H9 (cell line): ENCODE data around the gene METAP2. TPM values are rescaled to one million over a fixed set of nuclear protein-coding genes. Genes with fewer than 3 reads are reported as not detected.
A peak's percentile ranks its signal among the peaks of the same experiment; 100 is the strongest.

Experiments used
- DNase-seq: peaks from one replicate; pipeline ENCODE4 v3.0.0-alpha.2; 2017
- H2AFZ ChIP-seq: one replicate; pipeline ENCODE4 v1.6.1; 2013; ENCODE audit warnings: mild to moderate bottlenecking, low read length, control low read depth, moderate library complexity
- H2AK5ac ChIP-seq: 2 replicates; pipeline ENCODE4 v1.6.1; 2013; ENCODE audit warnings: low read length, control low read depth, mixed read lengths; ENCODE audit not compliant: insufficient read length
- H2BK120ac ChIP-seq: one replicate; pipeline ENCODE4 v1.6.1; 2013; ENCODE audit warnings: low read depth, mild to moderate bottlenecking, low read length, control low read depth, inconsistent platforms; ENCODE audit not compliant: poor library complexity, severe bottlenecking
- H2BK12ac ChIP-seq: 2 replicates; pipeline ENCODE4 v1.6.1; 2013; ENCODE audit warnings: low read length, control low read depth, mixed read lengths, low read depth; ENCODE audit not compliant: insufficient read length
- H2BK15ac ChIP-seq: 2 replicates; pipeline ENCODE4 v1.6.1; 2013; ENCODE audit warnings: low read depth, low read length, control low read depth
- H2BK20ac ChIP-seq: one replicate; pipeline ENCODE4 v1.6.1; 2013; ENCODE audit warnings: low read depth, mild to moderate bottlenecking, low read length, control low read depth, inconsistent platforms; ENCODE audit not compliant: poor library complexity, severe bottlenecking
- H2BK5ac ChIP-seq: 2 replicates; pipeline ENCODE4 v1.6.1; 2013; ENCODE audit warnings: low read length, control low read depth, mixed read lengths; ENCODE audit not compliant: insufficient read length
- H3K14ac ChIP-seq: 2 replicates; pipeline ENCODE4 v1.6.1; 2013; ENCODE audit warnings: low read length, control low read depth; ENCODE audit not compliant: insufficient read depth
- H3K18ac ChIP-seq: 2 replicates; pipeline ENCODE4 v1.6.1; 2013; ENCODE audit warnings: low read depth, mild to moderate bottlenecking, mixed read lengths, low read length, control low read depth; ENCODE audit not compliant: insufficient read length
- H3K23ac ChIP-seq: 2 replicates; pipeline ENCODE4 v1.6.1; 2013; ENCODE audit warnings: low read length, control low read depth, mixed read lengths, low read depth; ENCODE audit not compliant: insufficient read length
- H3K23me2 ChIP-seq: 2 replicates; pipeline ENCODE4 v1.6.1; 2013; ENCODE audit warnings: low read depth, mild to moderate bottlenecking, mixed read lengths, low read length, control low read depth; ENCODE audit not compliant: insufficient read length, poor library complexity, severe bottlenecking
- H3K27ac ChIP-seq: 2 replicates; pipeline ENCODE4 v1.5.1; 2013; ENCODE audit warnings: low read length, control low read depth, mixed read lengths, low read depth; ENCODE audit not compliant: insufficient read length
- H3K27me3 ChIP-seq: 2 replicates; pipeline ENCODE4 v1.6.1; 2013; ENCODE audit warnings: low read length, control low read depth, inconsistent platforms; ENCODE audit not compliant: insufficient read depth
- H3K4ac ChIP-seq: 2 replicates; pipeline ENCODE4 v1.6.1; 2013; ENCODE audit warnings: low read depth, mild to moderate bottlenecking, control low read depth, inconsistent platforms, low read length, moderate library complexity
- H3K4me1 ChIP-seq: 2 replicates; pipeline ENCODE4 v1.6.1; 2013; ENCODE audit warnings: low read length, control low read depth, inconsistent platforms; ENCODE audit not compliant: insufficient read depth
- H3K4me2 ChIP-seq: 2 replicates; pipeline ENCODE4 v1.6.1; 2013; ENCODE audit warnings: low read length, control low read depth, mixed read lengths; ENCODE audit not compliant: insufficient read length, insufficient read depth
- H3K56ac ChIP-seq: 2 replicates; pipeline ENCODE4 v1.6.1; 2013; ENCODE audit warnings: low read depth, mild to moderate bottlenecking, mixed read lengths, low read length, control low read depth; ENCODE audit not compliant: insufficient read length
- H3K79me1 ChIP-seq: 2 replicates; pipeline ENCODE4 v1.6.1; 2013; ENCODE audit warnings: low read depth, mild to moderate bottlenecking, moderate library complexity, low read length, control low read depth, inconsistent platforms; ENCODE audit not compliant: insufficient read depth, poor library complexity, severe bottlenecking
- H3K79me2 ChIP-seq: 2 replicates; pipeline ENCODE4 v1.6.1; 2013; ENCODE audit warnings: low read length, control low read depth, inconsistent platforms; ENCODE audit not compliant: insufficient read depth
- H3K9ac ChIP-seq: 2 replicates; pipeline ENCODE4 v1.6.1; 2013; ENCODE audit warnings: low read length, control low read depth, mixed read lengths; ENCODE audit not compliant: insufficient read length; ENCODE audit errors: extremely low read depth
- H3K9me3 ChIP-seq: one replicate; pipeline ENCODE4 v1.6.1; 2013; ENCODE audit warnings: low read depth, low read length, inconsistent platforms; ENCODE audit not compliant: control insufficient read depth
- H3T11ph ChIP-seq: one replicate; pipeline ENCODE4 v1.6.1; 2013; ENCODE audit warnings: mild to moderate bottlenecking, low read length, control low read depth, inconsistent platforms
- H4K20me1 ChIP-seq: one replicate; pipeline ENCODE4 v1.6.1; 2013; ENCODE audit not compliant: control insufficient read depth, insufficient read length, insufficient read depth
- H4K5ac ChIP-seq: 2 replicates; pipeline ENCODE4 v1.6.1; 2013; ENCODE audit warnings: low read depth, mild to moderate bottlenecking, mixed read lengths, low read length, control low read depth; ENCODE audit not compliant: insufficient read length
- H4K8ac ChIP-seq: replicated peaks from 2 replicates; pipeline ENCODE4 v1.6.1; 2013; ENCODE audit warnings: low read length, control low read depth, mixed read lengths, low read depth; ENCODE audit not compliant: insufficient read length
- H4K91ac ChIP-seq: 2 replicates; pipeline ENCODE4 v1.6.1; 2013; ENCODE audit warnings: low read depth, mild to moderate bottlenecking, moderate library complexity, mixed read lengths, low read length, control low read depth; ENCODE audit not compliant: insufficient read length
- H3K27ac Mint-ChIP-seq, 3 experiments: 2 replicates in 2 of 3; 3 replicates in 1 of 3; pipeline ENCODE4 v1.8.0; 2020 to 2021; ENCODE audit warnings: mixed read lengths in 3 of 3, mild to moderate bottlenecking in 1 of 3, moderate library complexity in 1 of 3
- H3K27me3 Mint-ChIP-seq: 2 replicates; pipeline ENCODE4 v1.8.0; 2021; ENCODE audit warnings: low read depth, mild to moderate bottlenecking, moderate library complexity, mixed read lengths
- H3K36me3 Mint-ChIP-seq, 3 experiments: 2 replicates in 2 of 3; 3 replicates in 1 of 3; pipeline ENCODE4 v1.8.0; 2020 to 2021; ENCODE audit warnings: low read depth in 3 of 3, mixed read lengths in 3 of 3; ENCODE audit not compliant: insufficient read depth in 1 of 3
- H3K4me1 Mint-ChIP-seq, 2 experiments: 2 replicates each; pipeline ENCODE4 v1.8.0; 2020; ENCODE audit warnings: mixed read lengths in 2 of 2
- H3K4me3 Mint-ChIP-seq, 2 experiments: 2 replicates in 1 of 2; 3 replicates in 1 of 2; pipeline ENCODE4 v1.8.0; 2020 to 2021; ENCODE audit warnings: mild to moderate bottlenecking in 2 of 2, mixed read lengths in 2 of 2, moderate library complexity in 1 of 2
- H3K9me3 Mint-ChIP-seq, 2 experiments: 2 replicates in 1 of 2; 3 replicates in 1 of 2; pipeline ENCODE4 v1.8.0; 2020; ENCODE audit warnings: mild to moderate bottlenecking in 2 of 2, mixed read lengths in 2 of 2, moderate library complexity in 1 of 2
- whole genome bisulfite sequencing: extraction: QIAGEN DNeasy Blood & Tissue Kit; methylation state at CpG from one replicate; pipeline ENCODE4 v1.1.7; 2013; ENCODE audit warnings: missing lambda C conversion rate, low lambda C conversion rate, mixed read lengths; ENCODE audit not compliant: insufficient read length; ENCODE audit errors: extremely low coverage; 5-methylcytosine and 5-hydroxymethylcytosine counted together
- total RNA-seq: library from RNA; stranded (reverse); gene quantifications from 2 replicates; pipeline ENCODE4 v1.2.1, GENCODE V29; 2021
- TF ChIP-seq, protein P1 (sequence below): fragments of 200-600 bp; sonication (generic); conservative IDR thresholded peaks from 3 replicates; pipeline ENCODE4 v1.8.0; 2021; ENCODE audit warnings: antibody characterized with exemption, mild to moderate bottlenecking

Gene METAP2
- total RNA-seq, 1 experiment from 2014 or later = 140 TPM

DNA sequence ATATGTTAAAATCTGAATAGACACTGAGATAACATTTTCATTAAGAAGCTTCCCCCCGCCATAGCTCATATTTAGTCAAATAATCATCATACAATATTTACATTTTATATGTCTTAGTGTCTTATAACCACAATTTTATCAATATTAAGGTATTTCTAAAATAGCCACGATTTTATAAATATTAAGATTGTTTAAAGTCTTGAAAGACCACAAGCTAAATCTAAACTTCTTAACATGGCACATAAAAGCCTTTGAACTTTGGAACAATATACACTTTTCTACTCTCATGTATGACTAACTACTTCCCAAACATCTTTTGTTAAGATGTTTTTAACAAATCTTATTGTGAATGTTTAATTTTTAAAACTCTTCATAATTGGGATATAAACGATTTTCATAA, 70.8 kb downstream of the METAP2 start:
- Histone ChIP-seq H3K4me1 (no peaks in the 10 kb centered on the region; the same call in 1 of the 2 replicates), H3K23me2 (no peaks in the 10 kb centered on the region), H2BK12ac (no peak overlapping the region), H3K23ac (no peak overlapping the region), H3K27me3 (no peaks in the 10 kb centered on the region), H2AK5ac (no peak overlapping the region), H3K56ac (no peak overlapping the region), H3K9ac (no peak overlapping the region), H3K79me1 (peaks cover 3% of the 10 kb centered on the region), H2BK5ac (no peak overlapping the region), H4K91ac (no peak overlapping the region), H2BK120ac (no peak overlapping the region), H3K79me2 (peaks cover 32% of the 10 kb centered on the region; the same call in 1 of the 2 replicates), H4K8ac (no peak overlapping the region), H2AFZ (no peak overlapping the region), H4K20me1 (no peaks in the 10 kb centered on the region), H2BK20ac (no peak overlapping the region), H4K5ac (no peak overlapping the region), H3K4me2 (no peak overlapping the region), H3K14ac (no peak overlapping the region), H3K9me3 (no peaks in the 10 kb centered on the region), H2BK15ac (no peak overlapping the region), H3K4ac (no peak overlapping the region), H3T11ph (no peak overlapping the region), H3K27ac (no peak overlapping the region), H3K18ac (no peak overlapping the region)
- H3K27ac Mint-ChIP-seq = peak overlapping the region in 1 of 3 experiments; percentile 70; a peak in 2 of 7 replicates
- peaks cover 39 to 46% of the 10 kb centered on the region in 2 experiments for H3K4me1 Mint-ChIP-seq
- peaks cover 1% of the 10 kb centered on the region; the same call in 1 of the 2 replicates for H3K27me3 Mint-ChIP-seq
- no CpG with 5 or more reads among the region's 3 CpGs for WGBS
- peaks cover 0 to 5% of the 10 kb centered on the region in 2 experiments; a peak in 2 of 5 replicates for H3K9me3 Mint-ChIP-seq
- peaks cover 30 to 38% (median 36%) of the 10 kb centered on the region in 3 experiments for H3K36me3 Mint-ChIP-seq
- peak overlapping the region; percentile 83 to 96 for H3K4me3 Mint-ChIP-seq
- no peak for DNase-seq
- TF ChIP-seq, protein P1, sequence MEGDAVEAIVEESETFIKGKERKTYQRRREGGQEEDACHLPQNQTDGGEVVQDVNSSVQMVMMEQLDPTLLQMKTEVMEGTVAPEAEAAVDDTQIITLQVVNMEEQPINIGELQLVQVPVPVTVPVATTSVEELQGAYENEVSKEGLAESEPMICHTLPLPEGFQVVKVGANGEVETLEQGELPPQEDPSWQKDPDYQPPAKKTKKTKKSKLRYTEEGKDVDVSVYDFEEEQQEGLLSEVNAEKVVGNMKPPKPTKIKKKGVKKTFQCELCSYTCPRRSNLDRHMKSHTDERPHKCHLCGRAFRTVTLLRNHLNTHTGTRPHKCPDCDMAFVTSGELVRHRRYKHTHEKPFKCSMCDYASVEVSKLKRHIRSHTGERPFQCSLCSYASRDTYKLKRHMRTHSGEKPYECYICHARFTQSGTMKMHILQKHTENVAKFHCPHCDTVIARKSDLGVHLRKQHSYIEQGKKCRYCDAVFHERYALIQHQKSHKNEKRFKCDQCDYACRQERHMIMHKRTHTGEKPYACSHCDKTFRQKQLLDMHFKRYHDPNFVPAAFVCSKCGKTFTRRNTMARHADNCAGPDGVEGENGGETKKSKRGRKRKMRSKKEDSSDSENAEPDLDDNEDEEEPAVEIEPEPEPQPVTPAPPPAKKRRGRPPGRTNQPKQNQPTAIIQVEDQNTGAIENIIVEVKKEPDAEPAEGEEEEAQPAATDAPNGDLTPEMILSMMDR = no peak
